HUES48 (cell line): Measurements from ENCODE around the gene UST.

Source experiments
- H3K27ac ChIP-seq: one replicate; pipeline ENCODE4 v1.7.0; 2013; ENCODE audit warnings: low read depth, low read length, inconsistent platforms
- H3K27me3 ChIP-seq: 2 replicates; pipeline ENCODE4 v1.6.1; 2013; ENCODE audit warnings: mild to moderate bottlenecking, low read length; ENCODE audit not compliant: control insufficient read depth, insufficient read depth
- H3K36me3 ChIP-seq: 2 replicates; pipeline ENCODE4 v1.6.1; 2013; ENCODE audit warnings: low read length; ENCODE audit not compliant: control insufficient read depth, insufficient read depth
- H3K4me1 ChIP-seq: 2 replicates; pipeline ENCODE4 v1.6.1; 2013; ENCODE audit warnings: mild to moderate bottlenecking, low read length; ENCODE audit not compliant: control insufficient read depth, insufficient read depth
- H3K4me3 ChIP-seq: 2 replicates; pipeline ENCODE4 v1.5.1; 2013; ENCODE audit warnings: mild to moderate bottlenecking, low read depth, low read length
- H3K9ac ChIP-seq: 2 replicates; pipeline ENCODE4 v1.6.1; 2013; ENCODE audit warnings: mild to moderate bottlenecking, low read depth, low read length, moderate library complexity
- H3K9me3 ChIP-seq: 2 replicates; pipeline ENCODE4 v1.6.1; 2013; ENCODE audit warnings: low read length; ENCODE audit not compliant: control insufficient read depth, insufficient read depth

The UST gene

DNA sequence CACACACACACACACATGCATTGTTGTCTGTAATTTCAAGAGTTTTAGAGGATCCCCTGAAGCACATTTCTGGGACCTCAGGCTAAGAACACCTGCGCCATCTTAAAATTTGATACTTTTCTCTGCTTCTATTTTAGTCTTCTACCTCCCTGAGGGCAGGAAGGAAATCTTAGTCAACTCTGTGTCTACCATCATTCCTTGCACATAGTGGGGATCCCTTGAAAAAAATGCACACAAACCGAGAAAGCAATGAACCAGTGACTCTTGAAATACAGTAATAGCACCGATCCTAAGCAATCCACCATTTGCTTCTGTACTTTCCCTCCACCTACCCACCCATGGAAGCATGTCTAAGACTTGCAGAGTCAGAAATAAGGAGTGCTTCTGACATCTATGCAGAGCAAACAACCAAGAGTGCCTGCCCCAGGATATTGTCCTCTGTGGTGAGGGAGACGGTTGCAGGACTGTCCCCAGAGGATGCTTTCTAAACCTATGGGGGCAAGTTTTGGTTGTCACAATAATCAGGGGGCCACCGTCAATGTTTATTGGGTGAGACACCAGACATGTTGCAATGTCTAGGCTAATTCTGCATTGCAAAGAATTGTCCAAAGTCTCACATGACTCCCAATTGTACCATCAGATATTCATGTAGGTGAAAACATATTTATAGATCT, 362.7 kb downstream of the UST start:
- H3K4me3 ChIP-seq, result no peak overlapping the region
- H3K27me3 ChIP-seq, result no peaks in the 10 kb centered on the region
- no peaks in the 10 kb centered on the region for H3K36me3 ChIP-seq
- H3K9ac ChIP-seq, result no peak overlapping the region
- no peaks in the 10 kb centered on the region for H3K4me1 ChIP-seq
- no peak overlapping the region for H3K27ac ChIP-seq
- no peaks in the 10 kb centered on the region for H3K9me3 ChIP-seq

DNA sequence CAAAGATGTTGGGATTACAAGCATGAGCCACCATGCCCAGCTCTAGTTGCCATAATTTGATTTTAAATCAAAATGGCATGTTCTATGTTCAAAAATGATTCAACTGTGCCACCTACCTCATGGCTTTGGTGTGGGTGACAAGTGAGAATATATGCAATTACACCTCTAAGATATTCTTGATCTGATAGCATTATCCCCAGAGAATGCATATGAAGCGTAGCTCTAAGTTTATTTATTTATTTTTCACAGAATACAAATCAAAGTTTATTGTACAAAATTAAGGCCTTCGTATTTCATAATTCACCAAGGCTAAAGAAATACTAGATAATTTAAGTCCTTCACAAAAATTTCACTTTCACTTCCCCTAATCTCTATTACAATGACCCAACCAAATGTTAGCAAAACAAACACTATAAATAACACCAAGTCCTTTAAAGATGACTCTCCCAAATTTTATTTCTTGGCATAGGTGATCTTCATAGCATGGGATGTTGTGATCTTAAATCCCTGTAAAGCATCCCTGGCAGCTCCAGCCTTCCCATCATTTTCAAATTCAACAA, 364.8 kb downstream of the UST start:
- H3K27me3 ChIP-seq, result no peaks in the 10 kb centered on the region
- H3K9me3 ChIP-seq, result no peaks in the 10 kb centered on the region
- no peaks in the 10 kb centered on the region for H3K4me1 ChIP-seq
- H3K27ac ChIP-seq, result no peak overlapping the region
- H3K4me3 ChIP-seq, result no peak overlapping the region
- H3K36me3 ChIP-seq, result no peaks in the 10 kb centered on the region
- no peak overlapping the region for H3K9ac ChIP-seq

DNA sequence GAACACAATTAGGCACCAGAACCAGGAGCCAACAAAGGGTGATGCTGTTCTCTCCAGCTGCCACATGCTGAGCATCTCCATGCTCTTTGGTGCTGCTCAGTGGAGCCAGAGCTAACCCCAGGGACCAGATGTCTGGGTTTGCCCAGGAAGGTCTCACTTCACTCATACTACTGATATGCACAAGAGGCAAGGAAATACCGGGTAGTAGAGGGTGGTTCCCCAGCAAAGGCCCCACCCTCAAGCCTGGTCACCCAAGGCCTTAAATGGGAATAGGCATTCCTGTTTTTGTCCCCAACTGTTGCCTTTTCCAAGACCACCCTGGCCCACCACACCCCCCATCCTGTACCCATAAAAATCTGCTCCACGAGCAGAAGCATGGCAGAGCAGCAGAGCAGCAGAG, 366.1 kb downstream of the UST start:
- no peak overlapping the region for H3K4me3 ChIP-seq
- H3K36me3 ChIP-seq, result no peaks in the 10 kb centered on the region
- no peak overlapping the region for H3K27ac ChIP-seq
- no peak overlapping the region for H3K9ac ChIP-seq
- no peaks in the 10 kb centered on the region for H3K27me3 ChIP-seq
- no peaks in the 10 kb centered on the region for H3K9me3 ChIP-seq
- no peaks in the 10 kb centered on the region for H3K4me1 ChIP-seq

DNA sequence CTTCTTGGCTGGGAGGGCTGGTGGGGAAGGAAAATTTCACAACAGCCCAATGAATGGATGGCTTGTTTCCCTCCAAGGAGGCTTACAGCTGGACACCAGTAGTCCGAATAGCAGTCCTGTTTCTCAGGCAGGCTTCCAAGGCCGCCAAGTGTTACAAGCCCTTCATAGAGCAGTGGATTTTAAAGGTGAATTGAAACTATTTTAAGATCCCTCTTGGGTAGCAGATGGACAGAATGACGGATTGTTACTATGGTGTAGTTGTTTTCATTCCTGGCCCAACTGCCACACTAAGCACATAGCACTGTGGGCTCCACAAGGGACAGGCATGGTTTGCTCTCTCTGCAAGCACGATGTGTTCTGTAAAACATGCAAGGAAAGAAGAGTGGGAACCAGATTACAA, 367.3 kb downstream of the UST start:
- Histone ChIP-seq H3K4me3 (no peak overlapping the region), H3K27ac (no peak overlapping the region), H3K36me3 (no peaks in the 10 kb centered on the region), H3K27me3 (no peaks in the 10 kb centered on the region), H3K4me1 (no peaks in the 10 kb centered on the region), H3K9ac (no peak overlapping the region), H3K9me3 (no peaks in the 10 kb centered on the region)

DNA sequence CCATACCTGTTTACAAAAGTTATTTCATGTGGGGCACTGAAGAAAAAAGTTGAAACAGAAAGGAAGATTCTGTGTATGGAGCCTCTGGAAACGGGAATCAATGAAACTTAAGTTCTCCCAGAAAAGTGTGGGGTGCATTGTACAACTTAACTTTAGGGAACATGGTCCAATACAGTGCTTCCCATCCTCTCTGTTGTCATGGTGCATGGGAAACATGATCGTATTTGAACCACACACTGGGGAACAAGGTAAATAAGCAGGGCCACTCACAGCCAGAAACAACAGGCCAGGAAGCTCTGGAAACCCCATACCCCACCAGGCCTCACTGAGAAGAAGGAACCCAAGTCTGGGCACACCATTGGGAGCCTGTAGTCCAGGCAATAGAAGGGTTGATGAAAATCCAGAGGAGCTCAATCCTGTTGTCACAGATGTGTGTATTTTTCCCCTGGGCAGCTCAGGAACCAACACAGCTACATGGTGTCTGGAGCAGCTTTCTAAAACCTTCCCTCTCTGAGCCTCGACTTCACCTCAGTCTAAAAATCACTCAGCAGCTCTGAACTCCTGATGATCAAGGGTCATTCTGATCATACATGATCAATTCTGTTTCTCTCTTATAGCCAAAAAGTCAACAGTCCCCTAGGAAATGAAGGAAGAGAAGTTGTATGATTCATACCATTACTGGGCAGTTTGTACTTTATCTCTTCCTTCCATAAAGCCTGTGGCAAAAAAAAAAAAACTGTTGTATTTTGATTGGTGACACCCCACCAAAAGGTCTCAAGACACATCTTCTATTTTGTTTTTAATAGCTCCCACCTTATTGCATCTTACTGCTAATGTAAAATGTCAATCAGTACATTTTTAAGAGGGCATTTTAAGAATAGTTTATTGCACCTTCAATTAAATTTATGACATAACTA, 372.2 kb downstream of the UST start:
- Histone ChIP-seq H3K4me3 (no peak overlapping the region), H3K36me3 (no peaks in the 10 kb centered on the region), H3K27ac (no peak overlapping the region), H3K27me3 (no peaks in the 10 kb centered on the region), H3K9ac (no peak overlapping the region), H3K9me3 (no peaks in the 10 kb centered on the region), H3K4me1 (no peaks in the 10 kb centered on the region)

DNA sequence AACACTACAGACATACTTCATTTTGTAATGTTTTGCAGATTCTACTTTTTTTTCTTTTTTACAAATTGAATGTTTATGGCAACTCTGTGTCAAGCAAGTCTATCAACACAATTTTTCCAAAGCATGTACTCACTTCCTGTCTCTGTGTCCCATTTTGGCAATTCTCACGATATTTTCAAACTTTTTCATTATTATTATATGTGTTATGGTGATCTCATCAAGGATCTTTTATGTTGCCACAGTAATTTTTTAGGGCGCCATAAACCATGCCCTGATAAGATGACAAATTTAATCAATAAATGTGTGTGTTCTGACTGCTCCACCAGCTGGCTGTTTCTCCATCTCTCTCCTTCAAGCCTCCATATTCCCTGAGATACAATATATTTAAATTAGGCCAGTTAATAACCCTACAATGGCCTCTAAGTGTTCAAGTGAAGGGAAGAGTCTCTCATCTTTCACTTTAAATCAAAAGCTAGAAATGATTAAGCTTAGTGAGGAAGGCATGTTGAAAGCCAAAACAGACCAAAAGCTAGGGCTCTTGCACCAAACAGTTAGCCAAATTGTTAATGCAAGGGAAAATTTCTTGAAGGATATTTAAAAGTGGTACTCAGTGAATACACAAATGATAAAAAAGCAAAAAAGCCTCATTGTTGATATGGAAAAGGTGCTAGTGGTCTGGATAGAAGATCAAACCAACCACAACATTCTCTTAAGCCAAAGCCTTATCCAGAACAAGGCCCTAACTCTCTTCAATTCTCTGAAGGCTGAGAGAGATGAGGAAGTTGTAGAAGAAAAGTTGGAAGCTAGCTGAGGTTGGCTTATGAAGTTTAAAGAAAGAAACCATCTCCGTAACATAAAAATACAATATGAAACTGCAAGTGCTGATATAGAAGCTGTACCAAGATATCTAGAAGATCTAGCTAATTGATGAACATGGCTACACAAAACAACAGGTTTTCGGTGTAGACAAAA, 376.3 kb downstream of the UST start:
- Histone ChIP-seq H3K36me3 (no peaks in the 10 kb centered on the region), H3K27ac (no peak overlapping the region), H3K9ac (no peak overlapping the region), H3K27me3 (no peaks in the 10 kb centered on the region), H3K9me3 (no peaks in the 10 kb centered on the region; the same call in 1 of the 2 replicates), H3K4me1 (no peaks in the 10 kb centered on the region), H3K4me3 (no peak overlapping the region)

DNA sequence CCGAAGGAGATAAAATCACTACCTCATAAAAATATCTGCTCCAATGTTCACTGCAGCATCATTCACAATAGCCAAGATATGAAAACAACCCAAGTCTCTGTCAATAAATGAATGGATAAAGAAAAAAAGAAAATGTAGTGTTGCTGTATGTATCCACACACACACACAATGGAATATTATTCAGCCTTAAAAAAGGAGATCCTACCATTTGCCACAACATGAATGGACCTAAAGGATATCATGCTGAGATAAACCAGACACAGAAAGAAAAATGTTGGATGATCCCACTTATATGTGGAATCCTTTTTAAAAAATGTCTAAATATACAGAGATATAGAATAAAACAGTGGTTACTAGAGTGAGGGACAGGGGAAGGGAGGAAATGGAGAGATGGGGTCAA, 378.5 kb downstream of the UST start:
- Histone ChIP-seq H3K4me3 (no peak overlapping the region), H3K27ac (no peak overlapping the region), H3K9me3 (no peaks in the 10 kb centered on the region; the same call in 1 of the 2 replicates), H3K36me3 (no peaks in the 10 kb centered on the region), H3K4me1 (no peaks in the 10 kb centered on the region), H3K27me3 (no peaks in the 10 kb centered on the region), H3K9ac (no peak overlapping the region)
